Measurements from ENCODE around the gene BAZ1A.

DNA sequence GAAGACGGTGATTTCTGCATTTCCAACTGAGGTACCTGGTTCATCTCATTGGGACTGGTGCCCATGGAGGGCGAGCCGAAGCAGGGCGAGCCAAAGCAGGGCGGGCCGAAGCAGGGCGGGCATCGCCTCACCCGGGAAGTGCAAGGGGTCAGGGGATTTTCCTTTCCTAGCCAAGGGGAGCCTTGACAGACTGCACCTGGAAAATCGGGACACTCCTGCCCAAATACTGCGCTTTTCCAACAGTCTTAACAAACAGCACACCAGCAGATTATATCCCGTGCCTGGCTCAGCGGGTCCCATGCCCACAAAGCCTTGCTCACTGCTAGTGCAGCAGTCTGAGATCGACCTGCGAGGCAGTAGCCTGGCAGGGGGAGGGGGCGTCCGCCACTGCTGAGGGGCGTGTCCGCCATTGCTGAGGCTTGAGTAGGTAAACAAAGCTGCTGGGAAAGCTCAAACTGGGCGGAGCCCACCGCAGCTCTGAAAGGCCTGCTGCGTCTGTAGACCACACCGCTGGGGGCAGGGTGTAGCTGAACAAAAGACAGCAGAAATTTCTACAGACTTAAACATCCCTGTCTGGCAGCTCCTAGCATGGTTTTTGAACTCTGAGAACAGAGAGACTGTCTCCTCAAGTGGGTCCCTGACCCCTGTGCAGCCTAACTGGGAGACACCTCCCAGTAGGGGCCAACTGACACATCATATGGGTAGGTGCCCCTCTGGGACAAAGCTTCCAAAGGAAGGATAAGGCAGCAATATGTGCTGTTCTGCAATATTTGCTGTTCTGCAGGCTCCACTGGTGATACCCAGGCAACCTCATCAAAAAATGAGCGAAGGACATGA, 77.2 kb downstream of the BAZ1A start:
- TF ChIP-seq TAF1 (IDR thresholded peaks at IDR 0.05; ENCODE audit: low read depth) (no peak), EP300 (conservative IDR thresholded peaks at IDR 0.05; ENCODE audit: poor library complexity, severe bottlenecking) (no peak), SMC3 (conservative IDR thresholded peaks at IDR 0.05; ENCODE audit: poor library complexity) (no peak), POLR2AphosphoS5 (IDR thresholded peaks at IDR 0.05) (no peak), EZH2 (IDR thresholded peaks at IDR 0.05; ENCODE audit: borderline replicate concordance, insufficient read depth, low read length, poor library complexity, severe bottlenecking) (no peak), MXI1 (conservative IDR thresholded peaks at IDR 0.05; ENCODE audit: poor library complexity, severe bottlenecking) (no peak)
- TF ChIP-seq, protein P1, sequence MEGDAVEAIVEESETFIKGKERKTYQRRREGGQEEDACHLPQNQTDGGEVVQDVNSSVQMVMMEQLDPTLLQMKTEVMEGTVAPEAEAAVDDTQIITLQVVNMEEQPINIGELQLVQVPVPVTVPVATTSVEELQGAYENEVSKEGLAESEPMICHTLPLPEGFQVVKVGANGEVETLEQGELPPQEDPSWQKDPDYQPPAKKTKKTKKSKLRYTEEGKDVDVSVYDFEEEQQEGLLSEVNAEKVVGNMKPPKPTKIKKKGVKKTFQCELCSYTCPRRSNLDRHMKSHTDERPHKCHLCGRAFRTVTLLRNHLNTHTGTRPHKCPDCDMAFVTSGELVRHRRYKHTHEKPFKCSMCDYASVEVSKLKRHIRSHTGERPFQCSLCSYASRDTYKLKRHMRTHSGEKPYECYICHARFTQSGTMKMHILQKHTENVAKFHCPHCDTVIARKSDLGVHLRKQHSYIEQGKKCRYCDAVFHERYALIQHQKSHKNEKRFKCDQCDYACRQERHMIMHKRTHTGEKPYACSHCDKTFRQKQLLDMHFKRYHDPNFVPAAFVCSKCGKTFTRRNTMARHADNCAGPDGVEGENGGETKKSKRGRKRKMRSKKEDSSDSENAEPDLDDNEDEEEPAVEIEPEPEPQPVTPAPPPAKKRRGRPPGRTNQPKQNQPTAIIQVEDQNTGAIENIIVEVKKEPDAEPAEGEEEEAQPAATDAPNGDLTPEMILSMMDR (IDR thresholded peaks at IDR 0.05; ENCODE audit: poor library complexity, severe bottlenecking) = no peak
- TF ChIP-seq, protein P2, sequence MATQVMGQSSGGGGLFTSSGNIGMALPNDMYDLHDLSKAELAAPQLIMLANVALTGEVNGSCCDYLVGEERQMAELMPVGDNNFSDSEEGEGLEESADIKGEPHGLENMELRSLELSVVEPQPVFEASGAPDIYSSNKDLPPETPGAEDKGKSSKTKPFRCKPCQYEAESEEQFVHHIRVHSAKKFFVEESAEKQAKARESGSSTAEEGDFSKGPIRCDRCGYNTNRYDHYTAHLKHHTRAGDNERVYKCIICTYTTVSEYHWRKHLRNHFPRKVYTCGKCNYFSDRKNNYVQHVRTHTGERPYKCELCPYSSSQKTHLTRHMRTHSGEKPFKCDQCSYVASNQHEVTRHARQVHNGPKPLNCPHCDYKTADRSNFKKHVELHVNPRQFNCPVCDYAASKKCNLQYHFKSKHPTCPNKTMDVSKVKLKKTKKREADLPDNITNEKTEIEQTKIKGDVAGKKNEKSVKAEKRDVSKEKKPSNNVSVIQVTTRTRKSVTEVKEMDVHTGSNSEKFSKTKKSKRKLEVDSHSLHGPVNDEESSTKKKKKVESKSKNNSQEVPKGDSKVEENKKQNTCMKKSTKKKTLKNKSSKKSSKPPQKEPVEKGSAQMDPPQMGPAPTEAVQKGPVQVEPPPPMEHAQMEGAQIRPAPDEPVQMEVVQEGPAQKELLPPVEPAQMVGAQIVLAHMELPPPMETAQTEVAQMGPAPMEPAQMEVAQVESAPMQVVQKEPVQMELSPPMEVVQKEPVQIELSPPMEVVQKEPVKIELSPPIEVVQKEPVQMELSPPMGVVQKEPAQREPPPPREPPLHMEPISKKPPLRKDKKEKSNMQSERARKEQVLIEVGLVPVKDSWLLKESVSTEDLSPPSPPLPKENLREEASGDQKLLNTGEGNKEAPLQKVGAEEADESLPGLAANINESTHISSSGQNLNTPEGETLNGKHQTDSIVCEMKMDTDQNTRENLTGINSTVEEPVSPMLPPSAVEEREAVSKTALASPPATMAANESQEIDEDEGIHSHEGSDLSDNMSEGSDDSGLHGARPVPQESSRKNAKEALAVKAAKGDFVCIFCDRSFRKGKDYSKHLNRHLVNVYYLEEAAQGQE (IDR thresholded peaks at IDR 0.05; ENCODE audit: borderline replicate concordance) = no peak
